Measurements from ENCODE around the gene SYNE2. TPM values are rescaled to one million over a fixed set of nuclear protein-coding genes. Genes with fewer than 3 reads are reported as not detected.
"Not testable (repeated sequence)": the region's sequence is repeated elsewhere in the genome, so short reads cannot be mapped to it uniquely, and the experiment has no call there.

Gene SYNE2
- total RNA-seq, 1 donor from 2014 or later = 121 TPM

DNA sequence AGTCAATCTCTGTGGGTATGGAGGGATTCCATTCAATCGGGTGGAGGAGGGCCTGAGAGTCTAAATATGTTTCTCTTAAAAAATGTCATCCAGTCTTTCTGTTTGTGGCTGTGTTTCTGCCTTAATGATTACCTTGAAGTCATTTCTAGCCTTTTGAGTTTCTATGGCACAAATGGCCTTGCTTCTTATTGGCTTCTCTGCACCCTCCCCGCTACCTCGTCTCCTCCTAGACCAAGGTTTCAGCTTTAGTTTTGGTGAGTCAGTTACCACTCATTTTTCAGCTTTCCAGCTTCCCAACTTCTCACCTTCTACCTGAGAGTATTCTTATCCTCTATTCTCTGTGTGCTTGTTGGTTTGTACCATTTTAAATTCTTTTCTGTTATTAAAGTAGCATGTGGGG, 159.2 kb downstream of the SYNE2 start:
- no peaks in the 10 kb centered on the region for H3K4me1 ChIP-seq
- TF ChIP-seq, protein P1, sequence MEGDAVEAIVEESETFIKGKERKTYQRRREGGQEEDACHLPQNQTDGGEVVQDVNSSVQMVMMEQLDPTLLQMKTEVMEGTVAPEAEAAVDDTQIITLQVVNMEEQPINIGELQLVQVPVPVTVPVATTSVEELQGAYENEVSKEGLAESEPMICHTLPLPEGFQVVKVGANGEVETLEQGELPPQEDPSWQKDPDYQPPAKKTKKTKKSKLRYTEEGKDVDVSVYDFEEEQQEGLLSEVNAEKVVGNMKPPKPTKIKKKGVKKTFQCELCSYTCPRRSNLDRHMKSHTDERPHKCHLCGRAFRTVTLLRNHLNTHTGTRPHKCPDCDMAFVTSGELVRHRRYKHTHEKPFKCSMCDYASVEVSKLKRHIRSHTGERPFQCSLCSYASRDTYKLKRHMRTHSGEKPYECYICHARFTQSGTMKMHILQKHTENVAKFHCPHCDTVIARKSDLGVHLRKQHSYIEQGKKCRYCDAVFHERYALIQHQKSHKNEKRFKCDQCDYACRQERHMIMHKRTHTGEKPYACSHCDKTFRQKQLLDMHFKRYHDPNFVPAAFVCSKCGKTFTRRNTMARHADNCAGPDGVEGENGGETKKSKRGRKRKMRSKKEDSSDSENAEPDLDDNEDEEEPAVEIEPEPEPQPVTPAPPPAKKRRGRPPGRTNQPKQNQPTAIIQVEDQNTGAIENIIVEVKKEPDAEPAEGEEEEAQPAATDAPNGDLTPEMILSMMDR (IDR thresholded peaks at IDR 0.05) = no peak
- no peak overlapping the region for H3K27ac ChIP-seq
- H3K9me3 ChIP-seq = no peaks in the 10 kb centered on the region
- H3K27me3 ChIP-seq = no peaks in the 10 kb centered on the region
- ATAC-seq (no peak), DNase-seq (no peak)
- H3K4me3 ChIP-seq = no peak overlapping the region
- H3K36me3 ChIP-seq = peaks cover 16% of the 10 kb centered on the region
- intact Hi-C loops (cut with DNase I) = no loop called here

DNA sequence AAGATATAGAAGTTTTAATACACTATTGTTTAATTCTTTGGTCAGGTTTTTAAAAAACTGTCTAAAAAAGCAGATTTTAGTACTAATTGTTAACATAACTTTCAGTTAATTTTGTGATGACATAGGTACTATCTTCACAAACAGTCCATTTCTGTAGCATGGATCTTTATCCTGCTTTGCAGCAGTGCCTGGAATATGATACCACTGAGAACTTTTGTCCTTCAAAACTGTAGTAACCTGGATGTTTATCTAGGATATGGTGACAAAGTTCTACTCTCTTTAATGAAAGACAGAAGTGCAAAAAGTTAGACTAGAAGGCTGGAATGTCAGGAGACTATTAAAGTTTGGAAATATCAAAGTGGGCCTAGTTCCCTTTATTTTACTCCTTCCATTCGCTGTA, 159.9 kb downstream of the SYNE2 start:
- no peak for DNase-seq
- Histone ChIP-seq H3K9me3 (no peaks in the 10 kb centered on the region), H3K27ac (no peak overlapping the region), H3K4me3 (no peak overlapping the region), H3K4me1 (no peaks in the 10 kb centered on the region), H3K27me3 (no peaks in the 10 kb centered on the region), H3K36me3 (peaks cover 9% of the 10 kb centered on the region)
- TF ChIP-seq, protein P1 (IDR thresholded peaks at IDR 0.05) = no peak
- intact Hi-C loops (cut with DNase I) = no loop called here
- ATAC-seq = no peak

DNA sequence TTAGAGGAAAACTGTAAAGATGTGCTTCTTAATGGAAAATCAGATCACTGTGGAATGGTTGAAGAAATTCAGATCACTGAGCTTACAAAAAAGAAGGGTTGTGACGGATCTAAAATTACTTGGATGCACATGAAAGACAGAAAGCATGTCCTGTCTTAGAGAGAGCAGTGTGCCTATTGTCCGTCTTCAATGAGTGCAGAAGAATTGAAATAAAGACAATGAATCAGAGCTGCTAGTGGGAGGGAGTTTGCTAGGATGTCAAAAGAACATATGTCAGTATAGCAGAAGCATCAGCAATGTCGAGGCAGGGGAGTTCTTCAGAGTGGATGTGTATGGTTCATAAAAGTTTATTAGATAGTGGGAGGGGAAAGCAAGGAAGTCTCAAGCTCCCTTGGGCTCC, 172.7 kb downstream of the SYNE2 start:
- DNase-seq (no peak), ATAC-seq (no peak)
- Histone ChIP-seq H3K4me1 (no peaks in the 10 kb centered on the region), H3K27me3 (no peaks in the 10 kb centered on the region), H3K9me3 (no peaks in the 10 kb centered on the region), H3K4me3 (no peak overlapping the region), H3K27ac (no peak overlapping the region), H3K36me3 (peaks cover 71% of the 10 kb centered on the region)
- TF ChIP-seq, protein P1 (IDR thresholded peaks at IDR 0.05) = no peak
- intact Hi-C loops (cut with DNase I) = no loop called here

DNA sequence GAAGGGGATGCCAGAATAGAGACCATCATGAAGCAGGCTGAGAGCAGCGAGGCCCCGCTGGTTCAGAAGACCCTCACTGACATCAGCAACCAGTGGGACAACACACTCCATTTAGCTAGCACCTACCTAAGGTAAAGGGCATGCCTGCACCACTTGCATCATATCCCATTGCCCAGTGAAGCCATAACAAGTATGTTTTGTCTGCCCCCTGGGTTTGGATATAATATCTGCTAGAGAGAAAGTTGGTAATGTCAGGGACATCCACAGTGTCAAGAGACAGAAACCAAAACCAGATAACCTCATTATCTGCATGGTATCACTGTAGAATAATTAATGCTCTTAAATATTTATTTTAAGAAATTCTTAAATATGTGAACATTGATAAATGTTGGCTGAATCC, 173.8 kb downstream of the SYNE2 start:
- DNase-seq (no peak), ATAC-seq (no peak)
- H3K36me3 ChIP-seq = peaks cover 73% of the 10 kb centered on the region
- no peaks in the 10 kb centered on the region for H3K4me1 ChIP-seq
- no peak overlapping the region for H3K4me3 ChIP-seq
- no peaks in the 10 kb centered on the region for H3K9me3 ChIP-seq
- no peak overlapping the region for H3K27ac ChIP-seq
- H3K27me3 ChIP-seq = no peaks in the 10 kb centered on the region
- intact Hi-C loops (cut with DNase I) = no loop called here
- TF ChIP-seq, protein P1 (IDR thresholded peaks at IDR 0.05) = no peak

DNA sequence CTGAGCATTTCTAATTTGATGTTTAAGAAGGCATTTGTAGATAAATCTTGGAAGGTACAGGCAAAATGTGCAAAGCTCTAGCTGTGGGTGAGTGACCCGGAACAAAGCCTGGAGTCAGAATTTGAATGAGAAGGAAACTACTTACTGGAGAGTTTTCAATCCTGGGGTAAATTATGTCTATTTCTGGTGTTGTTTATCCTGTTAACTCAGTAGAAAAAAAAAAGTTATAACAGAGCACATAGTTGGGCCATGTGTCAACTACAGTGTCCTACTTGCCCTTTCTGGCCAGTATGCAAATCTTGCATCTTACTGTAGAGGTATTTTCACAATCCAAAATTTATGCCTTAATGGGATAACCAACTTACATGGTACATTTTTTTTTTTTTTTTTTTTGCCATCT, 182.3 kb downstream of the SYNE2 start:
- no peaks in the 10 kb centered on the region for H3K27me3 ChIP-seq
- intact Hi-C loops (cut with DNase I) = no loop called here
- DNase-seq = no peak
- TF ChIP-seq, protein P1 (IDR thresholded peaks at IDR 0.05) = no peak
- no peaks in the 10 kb centered on the region for H3K4me1 ChIP-seq
- peaks cover 15% of the 10 kb centered on the region for H3K36me3 ChIP-seq
- no peak for ATAC-seq
- H3K4me3 ChIP-seq = no peak overlapping the region
- no peak overlapping the region for H3K27ac ChIP-seq
- no peaks in the 10 kb centered on the region for H3K9me3 ChIP-seq

DNA sequence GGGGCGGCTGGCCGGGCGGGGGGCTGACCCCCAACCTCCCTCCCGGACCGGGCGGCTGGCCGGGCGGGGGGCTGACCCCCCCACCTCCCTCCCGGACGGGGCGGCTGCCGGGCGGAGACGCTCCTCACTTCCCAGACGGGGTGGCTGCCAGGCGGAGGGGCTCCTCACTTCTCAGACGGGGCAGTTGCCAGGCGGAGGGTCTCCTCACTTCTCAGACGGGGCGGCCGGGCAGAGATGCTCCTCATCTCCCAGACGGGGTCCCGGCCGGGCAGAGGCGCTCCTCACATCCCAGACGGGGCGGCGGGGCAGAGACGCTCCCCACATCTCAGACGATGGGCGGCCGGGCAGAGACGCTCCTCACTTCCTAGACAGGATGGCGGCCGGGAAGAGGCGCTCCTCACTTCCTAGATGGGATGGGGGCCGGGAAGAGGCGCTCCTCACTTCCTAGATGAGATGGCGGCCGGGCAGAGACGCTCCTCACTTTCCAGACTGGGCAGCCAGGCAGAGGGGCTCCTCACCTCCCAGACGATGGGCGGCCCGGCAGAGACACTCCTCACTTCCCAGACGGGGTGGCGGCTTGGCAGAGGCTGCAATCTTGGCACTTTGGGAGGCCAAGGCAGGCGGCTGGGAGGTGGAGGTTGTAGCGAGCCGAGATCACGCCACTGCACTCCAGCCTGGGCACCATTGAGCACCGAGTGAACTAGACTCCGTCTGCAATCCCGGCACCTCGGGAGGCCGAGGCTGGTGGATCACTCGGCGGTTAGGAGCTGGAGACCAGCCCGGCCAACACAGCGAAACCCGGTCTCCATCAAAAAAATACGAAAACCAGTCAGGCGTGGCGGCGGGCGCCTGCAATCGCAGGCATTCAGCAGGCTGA, 185.3 kb downstream of the SYNE2 start:
- intact Hi-C loops (cut with DNase I); H3K9me3 ChIP-seq; H3K27ac ChIP-seq; DNase-seq; H3K36me3 ChIP-seq; H3K27me3 ChIP-seq; H3K4me1 ChIP-seq; ATAC-seq; H3K4me3 ChIP-seq: not testable (repeated sequence)

Measured in upper lobe of right lung (tissue), 1 donor.